Heart right ventricle (tissue), 16 donors: ENCODE data around the gene RFXANK. TPM values are rescaled to one million over a fixed set of nuclear protein-coding genes. Genes with fewer than 3 reads are reported as not detected.
"Not testable (repeated sequence)": the region's sequence is repeated elsewhere in the genome, so short reads cannot be mapped to it uniquely, and the experiment has no call there.

Source experiments
- ATAC-seq, 8 donors: fragments of 200-7000 bp; cut with Tn5 transposase; one replicate each; pipeline ENCODE4 v1.9.1; 2020; ENCODE audit warnings: mild to moderate bottlenecking in 8 of 8, moderate library complexity in 8 of 8, moderate number of reproducible peaks in 1 of 8
- DNase-seq, 2 donors: peaks; one replicate each; pipeline ENCODE4 v3.0.0-alpha.2; 2020
- H3K27ac ChIP-seq, 10 donors: fragments of 200-600 bp; sonication (generic) in 2 of 10; one replicate each; pipeline versions ENCODE4 v1.5.0 to v1.8.0; 2020 to 2022; ENCODE audit warnings: mild to moderate bottlenecking in 3 of 10
- H3K27me3 ChIP-seq, 7 donors: fragments of 200-600 bp; one replicate each; pipeline ENCODE4 v1.8.0; 2021 to 2022; ENCODE audit warnings: mild to moderate bottlenecking in 2 of 7
- H3K36me3 ChIP-seq, 9 donors: fragments of 200-600 bp; sonication (generic) in 1 of 9; one replicate each; pipeline versions ENCODE4 v1.5.0 to v1.8.0; 2020 to 2022; ENCODE audit warnings: mild to moderate bottlenecking in 2 of 9
- H3K4me1 ChIP-seq, 9 donors: fragments of 200-600 bp; sonication (generic) in 1 of 9; one replicate each; pipeline versions ENCODE4 v1.5.0 to v1.8.0; 2020 to 2022; ENCODE audit warnings: mild to moderate bottlenecking in 4 of 9
- H3K4me3 ChIP-seq, 10 donors: fragments of 200-600 bp; sonication (generic) in 2 of 10; one replicate each; pipeline versions ENCODE4 v1.5.0 to v1.8.0; 2020 to 2022; ENCODE audit warnings: mild to moderate bottlenecking in 7 of 10, moderate library complexity in 2 of 10
- H3K9me3 ChIP-seq, 11 donors: fragments of 200-600 bp in 10 of 11; sonication (generic) in 2 of 11; one replicate each; pipeline versions ENCODE4 v1.5.0 to v1.8.0; 2013 to 2022; ENCODE audit warnings: mild to moderate bottlenecking in 2 of 11, control low read depth in 1 of 11, moderate library complexity in 1 of 11
- CTCF ChIP-seq, 9 donors: fragments of 200-600 bp; sonication (generic) in 2 of 9; IDR thresholded peaks; one replicate each; pipeline versions ENCODE4 v1.5.0 to v1.8.0; 2021 to 2022; ENCODE audit warnings: antibody characterized with exemption in 9 of 9, mild to moderate bottlenecking in 5 of 9, moderate library complexity in 1 of 9
- WGBS, 2 donors: extraction: QIAGEN DNeasy Blood & Tissue Kit; methylation state at CpG; one replicate each; pipeline ENCODE4 v1.1.7; 2013; ENCODE audit warnings: inconsistent platforms in 1 of 2; 5-methylcytosine and 5-hydroxymethylcytosine counted together
- intact Hi-C, 10 donors: fragments of 100-400 bp; cut with DNase I; formaldehyde crosslinking; loops; one replicate each; pipeline versions ENCODE4 v1.11.1 to v1.14.2; 2022
- polyA plus RNA-seq, 2 donors: library from polyadenylated mRNA; stranded (reverse); fragments of 200-250 nt; gene quantifications; one replicate each; pipeline ENCODE4 v1.2.3, GENCODE V29; 2013
- total RNA-seq, 10 donors: library from RNA; stranded (reverse); fragmentation: NEBNext Ultra II Directional in 3 of 10; extraction: Animal tissue kit (Norgen Biotek cat#: 25700) in 3 of 10; gene quantifications; one replicate each; pipeline versions ENCODE4 v1.2.1 to v1.2.4, GENCODE V29; 2021 to 2023
- donor health status: Arrhythmogenic right ventricular cardiomyopathy.
- donor health status: ischemic (EF 13 %, LVEDD 7.1; RV severe dilation, severe dysfunction).
- donor health status: healthy with polysubstance abuse.
- donor health status: DM: no; HTN: yes; CAD: no.
- donor health status: DM: no; HTN: no; CAD: no.
- donor health status: ischemic (EF 25% LVEDD 6.9; RV normal size, moderate dysfunction).
- donor health status: ischemic (EF 25% LVEDD 5.7; RV mildly dilated, moderate dysfunction).
- donor health status: healthy.
- donor health status: DM: yes; HTN: yes; CAD: no.
- donor health status: Ischemic cardiomyopathy.
- donor health status: ischemic (EF 35%, LVEDD 5.7; RV mildly dilated, moderate dysfunction).
- donor health status: nonischemic (EF 11% LVEDD 7.7; RV severe dilation, severe dysfunction).
- donor health status: DM: yes; HTN: yes; CAD: no.
- donor health status: PGD.
- donor health status: ischemic (EF 29% LVEDD 5.4; RV normal size, mild dysfunction).
- donor health status: nonischemic (EF 23%, LVEDD 6.1; RV moderate dilation, normal function).

The RFXANK gene
- total and polyA plus RNA-seq, 12 donors, result 30.6 to 109 (median 37.5) TPM

GRCh38 chr19:19145684-19146608 is 46.1 kb upstream of the RFXANK start:
- WGBS, 2 donors, result 33 to 37% methylated on average over 47 of the region's 47 CpGs
- peak; percentile 88 to 93 (median 91) for TF ChIP-seq CTCF (IDR thresholded peaks at IDR 0.05)
- Histone ChIP-seq H3K36me3 (peaks cover 0 to 33% (median 0%) of the 10 kb centered on the region in 9 donors), H3K27me3 (no peaks in the 10 kb centered on the region), H3K4me3 (peak overlapping the region in 6 of 10 donors; percentile 10 to 37 (median 27)), H3K9me3 (peaks cover 0 to 4% (median 0%) of the 10 kb centered on the region in 11 donors), H3K4me1 (peaks cover 0 to 9% (median 4%) of the 10 kb centered on the region in 9 donors), H3K27ac (peak overlapping the region in 5 of 10 donors; percentile 12 to 65 (median 31))
- intact Hi-C loops, result loop anchor here in 5 of 10 donors (1.0 to 10.0 kb wide), 6 partner anchors 29 to 199 kb away; no protein-coding TSS in a partner anchor
- ATAC-seq (peak; percentile 65 to 84 (median 76)), DNase-seq (peak; percentile 76 to 83)

GRCh38 chr19:19146865-19147264 is 45.2 kb upstream of the RFXANK start:
- WGBS, 2 donors, result 97 to 100% methylated on average over 7 of the region's 7 CpGs
- intact Hi-C loops, result loop anchor here in 5 of 10 donors (1.0 to 10.0 kb wide), 6 partner anchors 28 to 198 kb away; no protein-coding TSS in a partner anchor
- H3K36me3 ChIP-seq, result peaks cover 0 to 33% (median 0%) of the 10 kb centered on the region in 9 donors
- peaks cover 0 to 4% (median 0%) of the 10 kb centered on the region in 11 donors for H3K9me3 ChIP-seq
- H3K4me1 ChIP-seq, result peaks cover 0 to 9% (median 4%) of the 10 kb centered on the region in 9 donors
- no peaks in the 10 kb centered on the region for H3K27me3 ChIP-seq
- no peak for TF ChIP-seq CTCF (IDR thresholded peaks at IDR 0.05)
- no peak overlapping the region for H3K27ac ChIP-seq
- ATAC-seq (peak in 1 of 8 donors; percentile 4), DNase-seq (no peak)
- no peak overlapping the region for H3K4me3 ChIP-seq

- Histone ChIP-seq H3K27me3 (no peaks in the 10 kb centered on the region), H3K36me3 (peaks cover 0 to 33% (median 0%) of the 10 kb centered on the region in 9 donors), H3K4me1 (peaks cover 0 to 9% (median 4%) of the 10 kb centered on the region in 9 donors), H3K9me3 (peaks cover 0 to 4% (median 0%) of the 10 kb centered on the region in 11 donors), H3K27ac (no peak overlapping the region), H3K4me3 (no peak overlapping the region)
- intact Hi-C loops, result loop anchor here in 5 of 10 donors (2.0 to 10.0 kb wide), 5 partner anchors 27 to 197 kb away; no protein-coding TSS in a partner anchor
- ATAC-seq, result no peak
- no peak for DNase-seq
- no peak for TF ChIP-seq CTCF (IDR thresholded peaks at IDR 0.05)
- WGBS, 2 donors, result 93 to 94% methylated on average over 5 of the region's 5 CpGs
These were observed 44.7 kb upstream of the RFXANK start for GRCh38 chr19:19147344-19147743.

GRCh38 chr19:19148504-19148903 is 43.6 kb upstream of the RFXANK start:
- not testable (repeated sequence) for H3K9me3 ChIP-seq, H3K4me3 ChIP-seq, H3K4me1 ChIP-seq, DNase-seq, H3K27me3 ChIP-seq, H3K27ac ChIP-seq, ATAC-seq
- intact Hi-C loops, result loop anchor here in 4 of 10 donors (5.0 to 10.0 kb wide), 4 partner anchors 74 to 196 kb away; no protein-coding TSS in a partner anchor
- peaks cover 0 to 33% (median 0%) of the 10 kb centered on the region in 9 donors for H3K36me3 ChIP-seq
- 97% methylated on average over 8 of the region's 8 CpGs for WGBS, 2 donors
